Right lung (tissue), 10 donors: ENCODE results near the gene ACCSL. TPM values are rescaled to one million over a fixed set of nuclear protein-coding genes. Genes with fewer than 3 reads are reported as not detected.

Source experiments
- DNase-seq, 2 donors: peaks; one replicate each; pipeline ENCODE4 v3.0.0-alpha.2; 2013
- long read RNA-seq, 8 donors: transcript quantifications; one replicate each; lab custom pipeline, GENCODE V29; 2026
- polyA plus RNA-seq, 5 donors: library from polyadenylated mRNA; unstranded; fragments of 120-200 nt; gene quantifications; one replicate each; pipeline versions ENCODE4 v1.2.1 to v1.2.3, GENCODE V29; 2013; ENCODE audit warnings: inconsistent platforms in 1 of 5, low replicate concordance in 1 of 5; ENCODE audit not compliant: insufficient read length in 5 of 5, insufficient read depth in 1 of 5

The ACCSL gene
- under 1 TPM; 0.09 to 0.42 (median 0.27) TPM for polyA plus RNA-seq
- long read RNA-seq, donor 1: 0 reads
- long read RNA-seq, donor 2: 0 reads
- long read RNA-seq, donor 3: 0 reads
- long read RNA-seq, donor 4: 0 reads
- long read RNA-seq, donor 5: 0 reads
- long read RNA-seq, donor 6: 0 reads
- long read RNA-seq, donor 7: 0 reads
- long read RNA-seq, donor 8: 0 reads

DNA sequence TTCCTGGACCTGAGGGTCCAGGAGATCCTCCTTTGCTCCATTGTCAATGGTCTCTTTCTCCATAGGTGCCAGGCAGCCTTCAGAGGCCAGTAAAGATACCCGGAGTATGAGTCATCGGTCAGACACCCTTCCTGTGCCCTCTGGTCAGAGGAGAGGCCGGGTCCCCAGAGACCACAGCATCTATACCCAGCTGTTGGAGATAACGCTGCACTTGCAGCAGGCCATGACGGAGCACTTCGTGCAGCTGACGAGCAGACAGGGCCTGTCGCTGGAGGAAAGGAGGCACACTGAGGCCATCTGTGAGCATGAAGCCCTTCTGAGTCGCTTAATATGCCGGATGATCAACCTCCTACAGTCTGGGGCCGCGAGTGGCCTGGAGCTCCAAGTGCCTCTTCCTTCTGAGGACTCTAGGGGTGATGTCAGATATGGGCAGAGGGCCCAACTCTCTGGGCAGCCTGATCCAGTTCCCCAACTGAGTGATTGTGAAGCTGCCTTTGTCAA, at the start of gene ACCSL:
Gene ACCSL (plus strand): TSS at position 51 of the 501 bp plus-strand sequence. CDS start 56 bp downstream, at position 107.
- DNase-seq: no peak

DNA sequence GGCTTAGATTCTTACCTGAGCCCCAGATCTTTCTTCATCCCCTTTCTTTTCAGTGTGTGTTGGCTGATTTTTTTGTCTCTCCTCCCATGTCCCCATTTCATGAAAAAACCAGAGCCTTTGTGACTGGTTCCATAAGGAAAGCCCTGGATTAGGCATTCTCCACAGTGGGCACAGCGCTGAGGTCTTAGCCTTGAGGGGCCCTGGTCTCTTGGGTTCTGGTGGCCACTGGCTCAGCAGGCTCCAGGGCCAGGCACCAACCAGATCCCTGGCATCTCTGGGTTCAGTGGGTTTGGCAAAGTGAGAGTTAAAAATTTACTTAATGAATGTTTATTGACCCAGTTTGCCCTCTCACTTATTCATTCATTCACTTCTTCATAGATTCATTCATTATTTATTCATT, 49.5 kb upstream of the ACCSL start:
- DNase-seq: no peak

DNA sequence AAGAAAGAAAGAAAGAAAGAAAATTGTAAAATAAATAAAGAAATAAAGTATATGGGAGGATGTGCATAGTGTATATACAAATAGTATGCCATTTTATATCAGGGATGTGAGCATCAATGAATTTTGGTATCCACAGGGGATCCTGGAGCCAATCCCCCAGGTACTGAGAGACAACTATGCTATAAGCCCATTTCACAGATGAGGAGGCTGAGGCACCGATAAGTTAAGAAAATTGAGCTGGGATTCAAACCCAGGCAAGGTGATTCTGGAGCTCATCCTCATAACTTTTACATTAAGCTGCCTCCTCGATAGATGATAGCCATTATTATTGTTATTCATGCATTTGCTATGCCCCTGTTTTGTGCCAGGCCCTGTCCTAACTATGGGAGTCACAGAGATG, 47.0 kb upstream of the ACCSL start:
- no peak for DNase-seq

DNA sequence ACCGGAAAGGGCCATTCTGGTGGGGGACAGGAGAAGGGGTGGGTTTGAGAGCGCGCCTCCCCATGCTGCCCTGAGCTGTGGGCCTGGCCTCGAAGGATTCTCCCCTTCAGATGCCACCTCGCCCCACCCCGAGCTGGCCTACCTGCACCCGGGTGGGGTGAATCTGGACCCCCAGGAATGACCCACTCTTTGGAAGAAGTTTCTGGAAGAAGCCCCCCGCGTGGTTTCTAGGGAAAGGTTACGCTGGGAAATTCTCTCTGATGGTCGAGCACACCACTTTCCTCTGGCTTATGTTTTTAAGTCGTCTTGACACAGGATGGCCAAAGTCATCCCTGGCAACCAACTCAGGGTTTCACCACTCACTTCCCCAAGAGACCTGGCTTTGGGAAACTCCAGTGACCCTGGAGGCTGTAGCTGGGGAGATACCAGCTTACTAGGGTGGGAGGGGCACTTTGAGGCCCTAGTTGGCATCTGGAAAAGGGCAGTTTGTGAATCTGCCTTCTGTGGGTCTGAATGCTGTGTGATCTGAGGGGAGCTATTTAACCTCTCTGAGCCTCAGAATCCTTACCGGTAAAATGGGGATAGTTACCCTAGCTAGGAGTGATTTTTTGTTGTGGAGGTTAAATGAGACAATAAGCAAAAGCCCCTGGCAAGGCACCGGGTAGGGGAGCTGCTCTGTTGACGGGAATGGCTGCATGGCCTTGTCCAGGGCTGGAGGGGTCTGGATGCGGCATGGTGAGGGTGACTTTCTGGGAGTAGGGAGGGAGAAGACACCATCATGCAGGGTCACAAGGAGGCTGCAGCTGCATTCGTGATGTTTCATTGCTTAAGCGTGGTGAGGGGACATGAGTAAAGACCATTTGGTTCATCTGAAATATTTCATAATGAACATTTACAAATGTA, 45.3 kb upstream of the ACCSL start:
- no peak for DNase-seq

DNA sequence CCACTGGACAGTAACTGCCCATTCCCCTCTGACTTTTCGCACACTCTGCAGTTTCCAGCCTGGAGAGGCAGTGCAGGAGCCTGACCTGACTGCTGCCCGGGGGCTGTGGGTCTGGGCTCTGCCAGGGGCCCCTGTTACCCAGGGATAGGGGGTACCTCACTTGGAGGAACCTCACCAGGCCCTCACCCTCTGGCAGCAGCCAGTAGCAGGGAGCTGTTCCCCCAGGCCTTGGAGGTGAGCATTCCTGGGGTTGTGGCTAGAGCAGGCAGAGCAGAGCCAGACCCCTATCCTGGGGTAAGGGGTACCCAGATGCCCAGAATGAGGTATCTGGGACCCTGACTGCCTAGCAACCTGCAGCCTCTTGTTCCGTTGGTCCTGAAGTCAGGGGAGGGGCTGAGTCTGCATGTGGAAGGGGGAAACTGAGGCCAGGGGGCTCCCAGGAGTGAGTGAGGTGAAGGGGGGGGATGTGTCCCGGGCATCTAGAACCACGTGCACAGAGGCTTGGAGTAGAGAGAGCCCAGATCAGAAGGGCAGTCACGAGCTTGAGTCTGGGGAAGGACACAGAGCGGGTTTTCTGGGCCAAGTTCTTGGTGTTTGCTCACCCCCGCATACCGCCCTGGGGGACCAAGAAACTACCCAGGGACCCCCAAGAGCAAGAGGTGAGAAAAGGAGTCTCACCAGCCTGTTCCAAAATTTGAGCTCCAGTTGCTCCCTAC, 43.9 kb upstream of the ACCSL start:
- no peak for DNase-seq

DNA sequence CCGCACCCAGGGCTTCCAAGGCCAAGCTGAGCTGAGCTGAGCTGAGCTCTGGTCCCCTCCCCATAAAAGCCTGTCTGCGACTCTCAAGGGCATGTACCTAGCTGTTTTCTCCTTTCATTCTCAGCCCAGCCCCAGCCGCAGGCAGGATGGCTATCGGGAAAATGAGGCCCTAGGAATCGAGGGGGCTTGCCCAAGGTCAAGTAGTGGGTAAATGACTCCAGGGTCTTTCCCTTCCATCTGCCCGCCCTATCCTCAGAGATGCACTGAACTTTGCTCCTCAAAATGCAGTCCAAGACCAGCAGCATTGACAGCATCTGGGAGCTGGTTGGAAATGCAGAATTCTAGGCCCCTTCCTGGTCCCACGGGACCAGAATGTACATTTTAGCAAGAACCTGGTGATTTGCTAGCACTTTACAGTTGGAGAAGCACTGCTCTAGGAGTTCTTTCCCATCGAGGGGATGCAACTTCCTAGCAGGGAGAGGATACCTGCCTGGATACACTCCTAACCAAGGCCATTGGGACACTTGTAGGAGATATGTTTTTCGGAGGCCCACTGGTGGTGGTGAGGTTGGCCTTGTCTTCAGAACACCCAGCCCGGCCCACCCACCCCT, 43.2 kb upstream of the ACCSL start:
- DNase-seq: no peak

DNA sequence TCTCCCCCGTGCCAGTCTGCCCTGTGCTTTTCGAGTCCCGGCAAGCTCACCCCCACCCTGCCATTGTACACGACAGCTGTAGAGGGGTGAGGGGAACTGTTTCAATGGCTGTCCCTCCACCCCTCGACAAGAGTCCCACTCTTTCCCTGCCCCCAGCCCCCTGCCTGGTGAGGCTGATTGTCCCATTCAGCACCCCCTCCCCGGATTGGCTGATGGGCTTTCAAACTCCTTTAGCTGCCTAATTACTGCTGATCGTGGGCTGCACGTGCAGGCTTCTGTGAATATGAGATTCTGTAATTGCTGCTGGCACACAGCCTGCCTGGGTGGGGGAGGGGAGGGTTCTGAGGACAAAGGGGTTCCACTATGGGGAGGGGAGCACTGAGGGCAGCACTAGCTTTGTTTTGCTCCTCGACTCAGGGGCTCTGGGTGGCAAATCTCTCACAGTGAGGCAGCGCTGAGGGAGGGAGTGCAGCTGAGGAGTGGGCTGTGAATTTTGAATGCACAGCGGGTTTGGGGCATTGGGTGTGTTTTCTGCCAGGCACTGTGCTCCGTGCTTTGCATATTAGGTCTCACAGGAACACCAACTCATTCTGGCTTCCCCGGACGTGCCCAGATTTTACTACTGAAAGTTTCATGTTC, 42.6 kb upstream of the ACCSL start:
- peak; percentile 64 to 67 for DNase-seq

DNA sequence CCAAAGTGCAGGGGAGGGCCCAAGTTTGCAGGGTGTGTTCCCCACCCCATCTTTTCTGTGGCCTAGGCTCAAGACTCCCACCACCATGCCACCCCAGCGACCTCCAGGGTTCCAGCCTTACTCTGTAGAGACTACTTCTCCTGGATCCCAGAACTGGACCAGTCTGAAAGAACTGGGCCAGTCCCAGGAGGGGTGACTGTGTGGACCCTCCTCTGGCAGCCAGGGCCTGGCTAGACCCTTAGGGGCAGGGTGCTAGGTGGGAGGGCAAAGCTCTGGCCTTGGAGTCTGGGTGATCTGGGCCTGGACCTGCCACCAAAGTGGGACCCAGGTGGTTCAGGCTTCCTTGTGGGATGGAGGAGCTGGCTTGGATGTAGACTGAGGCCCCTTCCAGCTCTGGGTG, 41.8 kb upstream of the ACCSL start:
- DNase-seq: no peak

DNA sequence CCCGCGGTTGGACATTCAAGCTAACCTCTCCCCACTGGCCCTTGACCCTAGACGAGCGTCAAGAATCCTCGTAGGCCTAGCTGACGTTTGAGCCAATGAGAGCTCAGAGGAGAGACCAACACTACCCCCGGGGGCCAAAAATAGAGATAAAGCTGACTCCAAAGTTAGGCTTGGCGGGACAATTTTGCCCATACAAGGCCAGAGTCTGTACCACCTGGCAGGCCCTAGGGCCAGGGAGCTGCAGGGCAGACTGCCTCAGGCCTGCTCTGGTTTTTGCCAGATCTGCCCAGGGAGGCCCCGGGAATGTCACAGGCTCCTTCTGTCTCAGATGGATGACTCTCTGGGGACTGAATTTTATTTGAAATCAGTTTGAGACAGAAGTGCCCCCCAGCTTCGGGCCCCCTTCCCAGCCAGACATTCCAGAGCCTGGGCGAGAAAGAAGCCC, 40.8 kb upstream of the ACCSL start:
- DNase-seq: no peak

DNA sequence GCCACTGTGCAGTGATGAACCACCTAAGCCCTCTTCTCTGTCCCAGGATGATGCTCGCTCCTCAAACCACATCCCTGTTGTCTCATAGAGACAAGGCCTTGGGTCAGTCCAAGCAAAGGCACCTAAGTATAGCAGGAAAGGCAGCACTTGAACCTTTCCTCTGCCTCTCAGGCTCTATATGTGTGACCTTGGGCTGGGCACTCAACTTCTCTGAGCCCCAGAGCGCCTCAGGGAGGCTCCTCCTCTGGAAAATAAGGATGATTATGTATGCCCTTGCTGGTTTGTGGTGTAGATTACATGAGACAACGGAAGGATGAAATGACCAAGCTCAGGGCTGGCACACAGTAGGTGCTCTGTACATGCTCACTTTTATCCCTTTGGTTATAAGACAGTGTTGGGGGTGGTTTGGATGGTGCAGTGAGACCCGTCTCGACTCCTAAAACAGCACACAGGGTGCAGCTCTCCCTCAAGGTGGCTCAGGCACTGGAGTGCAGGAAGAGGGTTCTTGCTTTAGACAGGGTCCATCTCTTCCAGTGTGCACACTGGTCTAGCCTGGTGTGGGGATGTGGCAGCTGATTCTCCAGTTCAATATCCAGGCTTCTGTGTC, 40.2 kb upstream of the ACCSL start:
- DNase-seq: no peak

DNA sequence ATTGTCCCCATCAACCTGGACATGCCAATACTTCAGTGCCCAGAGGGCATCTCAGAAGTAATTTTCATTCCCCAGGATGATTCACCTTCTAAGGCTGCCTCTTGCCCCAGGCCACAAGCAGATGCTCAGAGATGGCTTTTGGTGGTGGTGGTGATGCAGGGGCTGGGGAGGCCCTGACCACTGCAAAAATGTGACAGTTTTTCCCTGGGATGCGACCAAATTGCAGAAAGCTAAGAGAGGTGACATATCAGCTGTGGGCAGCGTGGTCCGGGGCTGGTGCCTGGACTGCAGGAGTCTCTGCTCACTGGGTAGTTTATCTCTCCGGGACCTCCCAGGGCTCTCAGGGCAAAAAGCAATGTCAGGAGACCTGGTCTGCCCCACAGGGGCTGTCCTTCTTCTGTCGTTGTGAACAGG, 39.7 kb upstream of the ACCSL start:
- no peak for DNase-seq

DNA sequence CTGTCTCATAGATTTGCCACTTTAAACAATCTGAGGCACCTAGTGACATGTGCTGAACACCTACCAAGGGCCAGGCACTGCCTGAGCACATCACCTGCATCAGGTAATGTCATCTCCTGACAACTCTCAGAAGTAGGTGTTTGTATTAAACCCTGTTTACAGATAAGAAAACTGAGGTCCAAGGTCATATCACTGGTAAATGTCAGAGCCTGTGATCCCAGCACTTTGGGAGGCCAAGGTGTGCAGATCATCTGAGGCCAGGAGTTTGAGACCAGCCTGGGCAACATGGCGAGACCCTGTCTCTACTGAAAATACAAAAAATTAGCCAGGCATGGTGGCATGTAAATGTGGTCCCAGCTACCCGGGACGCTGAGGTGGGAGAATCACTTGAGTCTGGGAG, 39.1 kb upstream of the ACCSL start:
- no peak for DNase-seq

DNA sequence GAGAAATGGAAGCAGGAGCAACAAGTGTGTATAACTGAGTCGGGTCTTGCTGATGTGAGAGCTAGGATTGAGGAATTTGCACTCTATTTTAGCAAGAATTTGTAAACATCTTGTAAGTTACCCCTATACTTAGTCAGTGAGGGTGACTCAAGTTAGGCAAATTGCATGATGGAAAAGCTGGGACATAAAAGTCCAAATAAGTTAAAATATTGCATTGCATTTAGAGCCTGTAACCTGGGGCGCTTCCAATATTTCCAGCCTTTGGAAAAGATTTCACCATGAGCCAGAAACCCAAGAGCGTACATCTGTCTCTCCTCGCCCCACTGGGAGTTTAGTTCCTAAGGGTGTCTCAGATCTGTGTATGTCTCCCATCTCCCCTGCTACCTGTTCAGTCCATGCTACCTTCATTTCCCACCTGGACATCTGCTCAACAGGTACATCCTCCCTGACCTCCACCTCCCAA, 37.0 kb upstream of the ACCSL start:
- no peak for DNase-seq

DNA sequence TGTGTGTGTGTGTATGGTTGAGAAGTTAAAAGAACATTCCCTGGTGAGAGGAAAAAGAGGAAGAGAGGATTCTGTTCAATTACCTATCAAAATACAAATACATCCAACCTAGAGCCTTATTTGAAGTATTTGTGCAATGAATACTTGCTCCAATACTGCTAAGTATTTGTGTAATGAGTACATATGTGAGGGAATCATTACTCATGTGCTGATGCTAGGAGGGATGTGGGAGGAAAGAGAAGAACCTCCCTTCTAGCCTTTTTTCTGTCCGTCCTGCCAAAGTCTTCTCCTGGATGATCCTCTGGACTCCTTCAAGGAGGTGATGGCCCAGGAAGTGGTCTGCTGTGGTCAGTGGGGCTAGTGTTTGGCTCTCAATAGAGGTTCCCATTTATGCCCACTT, 36.0 kb upstream of the ACCSL start:
- DNase-seq: no peak

DNA sequence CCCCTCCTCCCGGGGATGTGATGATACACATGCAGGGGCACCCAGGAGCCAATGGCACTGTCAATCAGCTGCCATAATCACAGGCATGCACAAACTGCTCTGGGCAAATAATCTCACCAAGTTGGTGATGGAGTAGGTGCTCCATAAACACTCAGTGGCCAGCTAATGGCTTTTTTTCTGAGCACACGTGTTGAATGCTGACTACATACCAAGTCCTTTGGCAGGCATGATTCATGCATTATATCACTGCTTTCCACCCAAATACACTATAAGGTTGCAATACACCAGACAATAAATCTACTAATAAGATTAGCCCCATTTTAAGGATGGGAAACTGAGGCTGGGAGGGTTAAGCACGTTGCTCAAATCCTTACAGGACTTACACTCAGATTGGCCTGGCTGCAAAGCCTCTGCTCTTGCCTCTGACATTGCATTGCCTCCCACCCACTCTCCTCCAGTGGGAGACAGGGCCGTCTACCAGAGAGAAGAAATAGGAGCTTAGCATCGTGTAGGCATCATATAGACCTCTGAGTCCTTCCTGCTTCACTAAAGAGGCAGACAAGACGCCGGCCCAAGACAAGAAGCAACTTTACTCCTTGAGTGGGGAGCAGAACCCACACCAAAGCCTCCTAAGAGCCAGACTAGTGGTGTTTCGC, 32.7 kb upstream of the ACCSL start:
- DNase-seq: no peak

DNA sequence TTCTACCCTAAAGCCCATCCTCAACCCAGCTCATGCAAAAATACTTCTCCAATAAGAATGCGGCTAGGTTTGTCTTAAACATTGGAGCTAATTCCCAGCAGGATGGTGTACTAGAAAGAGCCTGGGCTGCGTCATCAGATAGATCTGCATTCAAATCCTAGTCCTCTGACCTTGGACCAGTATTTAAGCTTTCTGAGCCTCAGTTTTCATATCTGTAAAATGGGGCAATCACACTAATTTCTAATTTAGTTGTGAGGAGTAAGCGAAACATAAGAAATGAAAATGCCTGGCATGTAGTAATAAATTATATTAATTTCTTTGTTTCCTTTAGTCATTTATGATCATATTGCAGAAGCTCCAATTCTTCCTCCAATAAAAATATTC, 32.2 kb upstream of the ACCSL start:
- no peak for DNase-seq

DNA sequence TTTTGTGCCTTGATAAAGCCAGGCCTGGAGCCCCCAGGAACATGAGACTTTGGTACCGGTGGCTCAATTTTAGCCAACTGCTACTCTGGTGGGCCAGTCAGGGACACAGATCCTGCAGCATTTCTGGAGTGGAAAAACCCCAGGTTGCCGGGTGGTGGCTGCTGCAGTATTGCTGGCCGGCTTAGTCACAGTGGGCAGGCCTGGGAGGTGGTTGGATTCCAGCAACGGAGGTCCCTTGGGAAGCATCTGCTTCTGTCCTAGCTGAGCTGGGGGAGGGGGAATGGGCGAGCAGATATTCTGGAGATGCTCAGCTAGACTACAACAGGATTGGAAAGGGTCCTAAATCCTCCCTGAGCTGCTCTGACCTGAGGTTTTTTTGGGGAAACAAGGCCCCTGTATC, 31.6 kb upstream of the ACCSL start:
- no peak for DNase-seq

DNA sequence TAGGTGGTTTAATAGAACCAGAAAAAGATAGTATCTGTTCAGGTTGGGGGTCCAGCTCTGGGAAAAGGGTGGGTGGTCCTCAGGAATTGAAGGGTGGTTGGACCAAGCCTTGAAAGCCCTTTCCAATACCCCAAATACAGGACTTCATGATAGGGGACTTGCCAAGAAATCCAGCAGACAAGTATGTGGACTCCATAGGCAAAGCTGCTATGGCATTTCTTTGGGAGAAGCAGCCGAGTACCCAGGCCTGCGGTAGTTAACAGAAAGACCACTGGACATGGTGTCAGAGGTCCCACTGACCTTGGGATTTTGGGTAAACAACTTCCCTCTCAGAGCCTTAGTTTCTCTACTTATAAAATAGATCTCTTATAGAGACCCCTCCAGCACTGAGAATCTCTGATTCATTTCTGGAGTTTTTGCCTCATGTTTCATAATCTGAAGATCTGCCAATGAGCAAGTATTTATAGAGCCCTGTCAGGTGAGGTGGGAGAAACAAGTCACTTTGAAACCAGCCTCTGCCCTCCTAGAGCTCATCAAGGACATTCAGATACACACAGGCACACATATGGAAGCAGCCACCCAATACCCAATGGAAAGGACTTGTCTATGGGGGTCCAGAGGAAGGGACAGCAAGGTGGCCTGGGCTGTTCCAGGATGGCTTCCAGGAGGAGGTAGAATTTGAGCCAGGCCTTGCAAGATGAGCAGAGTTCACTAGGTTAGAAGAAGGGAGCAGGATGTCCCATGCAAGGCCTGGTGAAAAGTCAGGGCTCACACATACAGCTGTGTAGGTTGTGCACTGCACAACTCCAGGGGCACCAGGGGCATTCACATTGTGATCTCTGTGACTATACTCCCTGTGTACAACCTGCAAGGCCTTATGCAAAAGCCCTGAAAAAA, 31.0 kb upstream of the ACCSL start:
- DNase-seq: no peak

DNA sequence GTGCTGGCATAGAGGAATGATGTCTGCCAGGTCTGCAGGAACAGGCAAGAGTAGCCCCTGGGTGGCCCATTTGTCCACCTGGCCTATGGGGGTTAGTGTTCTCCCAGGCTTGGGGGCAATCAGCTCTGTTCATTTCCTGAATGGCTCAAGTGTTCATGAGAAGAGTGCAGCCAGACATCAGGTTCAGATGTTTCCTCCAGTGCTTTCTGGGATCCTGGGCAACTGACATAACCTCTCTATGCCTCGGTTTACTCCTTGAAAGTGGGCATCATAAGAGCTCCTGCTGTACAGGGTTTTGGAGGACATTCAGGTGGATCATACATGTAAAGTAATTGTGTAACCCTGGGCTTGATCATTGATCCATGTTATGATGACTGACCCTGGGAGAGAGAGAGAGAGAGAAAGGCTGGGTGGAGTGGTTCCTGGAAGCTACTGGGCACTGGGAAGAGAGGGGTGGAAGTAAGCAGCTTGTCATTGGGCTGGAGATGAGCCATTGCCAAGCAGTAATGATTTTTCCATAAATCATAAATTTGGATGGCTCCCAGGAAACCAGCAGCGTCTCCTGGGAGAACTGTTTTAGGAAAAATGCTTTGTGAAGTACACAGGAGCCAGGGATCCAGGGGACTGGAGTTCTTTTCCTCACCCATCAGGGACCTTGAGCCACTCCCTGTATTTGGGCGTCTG, 30.2 kb upstream of the ACCSL start:
- DNase-seq: no peak
